ENCODE results near the gene CYB5A.

DNA sequence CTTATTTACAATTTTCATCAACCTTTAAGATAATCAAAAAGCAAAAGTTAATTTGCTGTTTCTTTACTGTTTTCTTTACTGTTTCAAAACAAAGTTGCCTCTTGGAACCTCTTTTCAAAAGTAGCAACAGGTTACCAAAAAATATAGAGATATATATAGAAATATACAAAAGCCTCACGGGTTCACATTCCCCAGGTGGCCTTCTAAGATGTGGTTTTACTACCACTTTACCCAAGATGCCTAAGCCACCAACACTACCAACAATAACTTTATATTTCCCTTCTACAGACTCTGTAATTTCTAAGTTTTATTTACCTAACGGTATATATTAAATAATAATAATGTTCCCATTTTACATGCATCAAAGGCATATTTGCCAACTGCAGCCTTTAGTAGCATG is 4.9 kb downstream of the CYB5A start:
- no peak for TF ChIP-seq CTCF (IDR thresholded peaks at IDR 0.05)
- no peak for TF ChIP-seq POLR2A (IDR thresholded peaks at IDR 0.05)
- TF ChIP-seq POLR2AphosphoS5 (IDR thresholded peaks at IDR 0.05) = no peak
